GM21390 (cell line): ENCODE results near the gene CT45A2.
"Not testable (repeated sequence)": the region's sequence is repeated elsewhere in the genome, so short reads cannot be mapped to it uniquely, and the experiment has no call there.

Experiments used
- ATAC-seq: cut with Tn5 transposase; IDR thresholded peaks from one replicate; pipeline ENCODE4 v1.9.1; 2021; ENCODE audit not compliant: unreplicated experiment

Gene CT45A2

DNA sequence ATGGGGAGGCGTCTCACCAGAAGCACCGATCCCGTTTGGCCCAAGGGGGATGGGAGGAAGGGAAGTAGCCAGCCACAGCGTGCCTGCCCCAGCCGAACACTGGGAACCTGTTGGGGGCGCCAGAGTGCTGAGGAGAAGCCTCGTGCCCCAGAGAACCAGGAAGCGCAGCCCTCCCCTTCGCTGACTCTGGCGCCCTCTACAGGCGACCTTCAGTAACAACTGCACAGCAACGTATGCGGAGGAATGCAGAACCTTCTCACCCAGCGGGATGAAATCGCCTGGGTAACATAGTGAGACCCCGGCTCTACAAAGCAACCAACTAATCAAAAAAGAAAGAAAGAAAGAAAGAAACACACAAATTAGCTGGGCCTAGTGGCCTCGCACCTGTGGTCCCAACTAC, at the start of gene CT45A2:
Gene CT45A2, minus strand, starts transcription at position 101 of the 400 bp plus-strand sequence. CDS start 3,747 bp downstream, outside the sequence.
- ATAC-seq = not testable (repeated sequence)

- ATAC-seq = not testable (repeated sequence)
Measured at GRCh38 chrX:135854438-135854837, 34.6 kb upstream of the CT45A2 start, which contains the start of gene CT45A8. TSS of gene CT45A8 (minus strand) at chrX:135854538. CDS start at chrX:135850783, 3,755 bp downstream.

- ATAC-seq = not testable (repeated sequence)
Measured at GRCh38 chrX:135837180-135837579, 17.4 kb upstream of the CT45A2 start, which contains the start of gene CT45A7. TSS of gene CT45A7 (minus strand) at chrX:135837280. CDS start at chrX:135833533, 3,747 bp downstream.

GRCh38 chrX:135802687-135803086, 17.1 kb downstream of the CT45A2 start, which contains the start of gene CT45A6:
TSS of gene CT45A6 (minus strand) at chrX:135802787. CDS start at chrX:135798993, 3,794 bp downstream.
- ATAC-seq = not testable (repeated sequence)

DNA sequence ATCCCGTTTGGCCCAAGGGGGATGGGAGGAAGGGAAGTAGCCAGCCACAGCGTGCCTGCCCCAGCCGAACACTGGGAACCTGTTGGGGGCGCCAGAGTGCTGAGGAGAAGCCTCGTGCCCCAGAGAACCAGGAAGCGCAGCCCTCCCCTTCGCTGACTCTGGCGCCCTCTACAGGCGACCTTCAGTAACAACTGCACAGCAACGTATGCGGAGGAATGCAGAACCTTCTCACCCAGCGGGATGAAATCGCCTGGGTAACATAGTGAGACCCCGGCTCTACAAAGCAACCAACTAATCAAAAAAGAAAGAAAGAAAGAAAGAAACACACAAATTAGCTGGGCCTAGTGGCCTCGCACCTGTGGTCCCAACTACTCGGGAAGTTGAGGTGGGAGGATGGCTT, 34.4 kb downstream of the CT45A2 start, which contains the start of gene CT45A5:
Gene CT45A5, minus strand, starts transcription at position 101 of the 400 bp plus-strand sequence. CDS start 3,774 bp downstream, outside the sequence.
- not testable (repeated sequence) for ATAC-seq

- not testable (repeated sequence) for ATAC-seq
Measured at GRCh38 chrX:135768091-135768490, 51.7 kb downstream of the CT45A2 start, which contains the start of gene CT45A3. TSS of gene CT45A3 (minus strand) at chrX:135768191. CDS start at chrX:135764444, 3,747 bp downstream.
